Endometrial microvascular endothelial cells (primary cell): ENCODE measurements around the gene MMP17. TPM values are rescaled to one million over a fixed set of nuclear protein-coding genes. Genes with fewer than 3 reads are reported as not detected.

ENCODE experiments used
- in situ Hi-C: cut with HindIII; loops from 2 replicates; pipeline ENCODE4 v1.10.0; 2017; ENCODE audit warnings: low sequenced_read_pairs, low pct_unique_long_range_greater_than_20kb; ENCODE audit errors: inconsistent ontology term
- total RNA-seq: library from RNA; depleted of rRNA; stranded (reverse); fragments of >200 nt; gene quantifications from one replicate; pipeline ENCODE4 v1.2.3, GENCODE V29; 2015; ENCODE audit errors: inconsistent ontology term

Gene MMP17
- total RNA-seq, 1 donor from 2014 or later: 19.7 TPM

DNA sequence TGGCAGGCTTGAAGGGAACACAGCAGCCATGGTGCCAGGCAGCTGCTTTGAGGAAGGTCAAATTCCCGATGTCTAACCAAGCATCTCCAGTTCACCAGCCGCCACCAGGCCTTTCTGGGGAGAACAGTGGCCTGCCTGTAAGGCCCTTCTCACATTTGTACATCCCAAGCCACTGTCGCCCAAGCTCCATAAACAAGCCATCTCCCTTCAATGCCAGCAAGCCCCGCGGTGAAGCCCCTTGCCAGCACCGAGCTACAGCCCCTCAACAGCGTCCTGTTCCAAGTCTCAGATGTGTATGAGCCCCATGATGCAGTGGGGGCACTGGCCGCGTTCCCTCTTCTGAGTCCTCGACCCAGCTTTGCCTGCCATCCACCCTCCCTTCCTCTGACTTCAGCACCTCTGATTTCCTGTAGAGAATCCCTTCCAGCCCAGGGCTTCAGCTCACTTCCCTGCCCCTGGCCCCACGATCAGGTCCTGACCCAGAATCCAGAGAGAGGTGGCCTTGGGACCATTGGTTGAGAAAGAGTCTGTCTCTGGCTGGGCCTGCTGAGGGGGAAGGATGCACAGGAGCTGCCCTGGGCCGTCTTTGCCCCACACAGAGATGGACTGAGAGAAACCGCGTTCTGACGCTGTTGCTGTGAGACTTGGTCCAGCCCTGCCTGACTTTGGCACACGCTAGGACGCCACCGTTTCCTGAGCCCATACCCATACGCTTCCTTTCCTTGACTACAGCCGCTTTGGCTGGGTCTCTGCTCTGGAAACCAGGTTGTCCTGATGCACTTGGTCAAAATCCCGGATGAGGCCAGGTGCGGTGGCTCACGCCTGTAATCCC, 1.9 kb upstream of the MMP17 start:
- in situ Hi-C loops: no loop called here

DNA sequence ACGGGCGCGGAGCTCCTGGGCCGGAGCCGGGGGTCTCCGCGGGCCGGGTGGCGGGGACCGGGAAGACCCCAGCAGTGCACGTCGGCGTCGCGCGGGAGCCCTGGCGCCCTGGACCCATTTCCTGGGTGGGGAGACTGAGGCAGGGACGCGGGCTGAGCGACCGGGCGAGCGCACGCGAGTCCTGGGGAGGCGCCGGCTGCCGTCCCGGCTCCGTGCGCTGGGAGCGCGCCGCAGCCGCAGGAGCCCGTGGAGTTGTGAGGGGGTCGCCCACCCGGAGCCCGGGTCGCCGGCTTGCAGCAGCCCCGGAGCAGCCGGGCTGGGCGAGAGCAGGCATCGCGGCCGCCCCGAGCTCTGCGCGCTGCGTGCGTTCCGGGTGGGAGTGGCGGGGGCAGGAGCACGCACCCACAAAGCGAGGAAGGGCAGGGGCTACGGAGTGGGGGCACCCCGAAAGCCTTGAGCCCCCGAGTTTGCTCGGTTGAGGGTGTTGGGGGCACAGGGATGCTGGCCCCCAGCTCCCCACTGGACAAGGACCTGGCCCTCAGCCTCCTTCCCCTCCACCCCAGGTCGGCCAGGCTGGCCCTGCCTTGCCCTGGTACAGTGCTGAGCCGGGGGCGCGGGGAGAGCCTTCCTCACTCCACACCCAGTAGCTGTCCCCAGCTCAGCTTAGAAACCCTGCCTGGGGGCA, 620 bp downstream of the MMP17 start:
- in situ Hi-C loops: no loop called here

GRCh38 chr12:131829356-131829747, 1.2 kb downstream of the MMP17 start:
- in situ Hi-C loops: no loop called here

GRCh38 chr12:131829791-131830334, 1.7 kb downstream of the MMP17 start:
- in situ Hi-C loops: no loop called here

GRCh38 chr12:131830335-131830913, 2.2 kb downstream of the MMP17 start:
- in situ Hi-C loops: no loop called here

DNA sequence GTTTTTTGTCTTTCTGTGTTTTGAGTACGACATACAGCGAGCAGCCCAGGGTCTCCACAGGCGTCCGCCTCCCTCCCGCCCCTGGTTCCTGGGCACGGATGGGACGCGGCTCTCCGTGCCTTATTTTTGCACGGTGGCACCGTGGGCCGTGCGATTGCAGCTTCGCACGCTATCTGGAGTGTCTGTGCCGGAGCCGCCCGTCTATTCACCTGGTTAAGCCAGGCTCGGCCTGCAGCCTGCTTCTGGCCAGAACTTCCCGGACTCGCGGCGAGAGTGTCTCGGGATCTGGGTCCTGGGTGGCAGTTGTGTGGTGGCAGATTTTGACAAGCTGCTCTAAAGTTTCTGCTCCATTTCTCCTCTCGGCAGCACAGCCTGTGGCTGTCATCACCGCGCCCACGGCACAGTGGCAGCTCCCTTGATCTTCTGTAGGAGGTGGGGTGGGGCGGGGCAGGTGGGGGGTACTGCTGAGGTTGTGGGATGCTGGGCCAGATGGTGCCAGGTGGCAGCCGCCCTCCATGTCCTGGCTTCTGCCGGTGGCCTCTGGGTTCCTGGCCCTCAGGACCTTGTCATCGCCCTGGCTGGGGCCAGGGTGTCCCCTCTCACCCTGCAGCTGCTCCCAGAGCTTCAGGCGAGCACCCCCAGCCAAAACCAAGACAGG, 2.9 kb downstream of the MMP17 start:
- in situ Hi-C loops: no loop called here

DNA sequence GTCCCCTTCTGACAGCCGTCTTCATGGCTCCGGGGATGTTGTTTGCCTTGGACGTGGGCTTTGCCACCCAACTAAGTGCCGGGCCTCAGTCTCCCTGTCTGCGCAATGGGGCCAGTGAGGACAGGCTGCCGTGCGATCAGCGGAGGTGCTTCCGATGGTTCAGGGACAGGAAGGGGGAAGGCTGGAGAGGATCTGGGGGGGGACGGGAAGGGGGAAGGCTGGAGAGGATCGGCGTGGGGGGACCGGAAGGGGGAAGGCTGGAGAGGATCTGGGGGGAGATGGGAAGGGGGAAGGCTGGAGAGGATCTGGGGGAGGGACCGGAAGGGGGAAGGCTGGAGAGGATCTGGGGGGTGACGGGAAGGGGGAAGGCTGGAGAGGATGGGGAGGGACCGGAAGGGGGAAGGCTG, 3.4 kb downstream of the MMP17 start:
- in situ Hi-C loops: no loop called here

- in situ Hi-C loops: no loop called here
Observed at GRCh38 chr12:131832321-131833231, 4.4 kb downstream of the MMP17 start.

GRCh38 chr12:131833288-131833895, 5.2 kb downstream of the MMP17 start:
- in situ Hi-C loops: no loop called here

GRCh38 chr12:131833896-131834641, 5.9 kb downstream of the MMP17 start:
- in situ Hi-C loops: no loop called here

DNA sequence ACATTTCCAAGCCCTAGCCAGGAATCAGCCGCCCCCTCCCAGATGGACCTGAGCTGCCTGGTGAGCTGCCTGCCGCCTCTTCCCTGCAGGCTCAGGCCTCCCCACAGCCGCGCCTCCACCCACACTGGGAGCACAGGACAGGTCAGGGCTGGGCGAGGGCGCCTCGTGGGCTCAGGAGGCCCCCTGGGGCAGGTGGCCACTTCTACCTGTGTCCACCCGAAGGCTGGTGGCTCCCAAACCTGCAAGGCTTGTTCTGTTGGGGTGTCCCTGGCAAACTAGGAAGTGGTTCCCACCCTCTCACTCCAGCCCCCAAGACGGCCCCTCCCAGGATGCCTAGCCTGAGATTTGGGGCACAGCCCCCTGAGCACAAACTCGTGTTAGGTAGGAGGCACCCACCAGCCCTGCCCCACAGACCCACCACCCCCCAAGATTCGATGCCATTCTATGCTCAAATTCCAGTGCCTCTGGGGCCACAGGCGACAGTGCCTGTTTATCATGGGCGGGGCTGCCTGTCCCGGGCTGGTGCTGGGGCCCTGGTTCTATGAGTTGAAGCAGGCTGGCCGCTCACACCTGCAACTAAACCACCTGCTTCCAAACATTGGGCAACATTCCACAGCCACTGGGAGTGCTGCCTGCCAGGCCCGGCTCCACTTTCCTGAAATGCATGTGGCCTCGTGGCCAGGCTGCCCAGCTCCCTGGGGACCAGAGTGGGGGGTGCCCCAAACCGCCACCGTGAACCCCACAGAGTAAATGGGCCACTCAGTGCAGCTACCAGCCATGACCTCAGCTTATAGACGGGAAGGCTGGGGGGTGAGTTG, 6.8 kb downstream of the MMP17 start:
- in situ Hi-C loops: no loop called here

DNA sequence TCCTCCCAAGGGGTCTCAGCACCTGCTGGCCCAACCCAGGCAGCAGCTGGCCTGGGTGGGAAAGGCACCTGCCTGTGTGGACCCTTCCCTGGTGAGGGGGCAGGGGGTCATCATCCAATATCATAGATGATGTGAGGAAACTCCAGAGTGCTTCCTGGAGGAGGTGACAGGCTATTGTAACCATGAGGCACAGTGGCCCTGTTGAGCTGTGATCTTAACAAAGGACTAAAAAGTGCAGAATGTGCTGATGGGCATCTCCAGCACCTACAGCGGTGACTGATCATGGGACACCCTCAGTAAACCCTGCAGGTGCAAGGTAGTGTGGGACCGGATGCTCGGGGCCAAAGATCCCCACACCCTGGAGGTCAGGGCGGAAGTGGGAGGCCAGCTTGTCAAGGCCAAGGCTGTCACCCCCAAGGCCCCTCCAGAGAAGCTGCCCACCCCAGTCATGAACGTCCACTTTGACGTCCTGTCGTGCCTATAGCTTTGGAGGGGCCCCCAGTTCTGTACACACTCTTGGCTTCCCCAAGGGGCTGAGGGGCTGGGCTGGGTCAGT, 7.5 kb downstream of the MMP17 start:
- in situ Hi-C loops: no loop called here

- in situ Hi-C loops: no loop called here
Observed at GRCh38 chr12:131836193-131836592, 8.0 kb downstream of the MMP17 start.

DNA sequence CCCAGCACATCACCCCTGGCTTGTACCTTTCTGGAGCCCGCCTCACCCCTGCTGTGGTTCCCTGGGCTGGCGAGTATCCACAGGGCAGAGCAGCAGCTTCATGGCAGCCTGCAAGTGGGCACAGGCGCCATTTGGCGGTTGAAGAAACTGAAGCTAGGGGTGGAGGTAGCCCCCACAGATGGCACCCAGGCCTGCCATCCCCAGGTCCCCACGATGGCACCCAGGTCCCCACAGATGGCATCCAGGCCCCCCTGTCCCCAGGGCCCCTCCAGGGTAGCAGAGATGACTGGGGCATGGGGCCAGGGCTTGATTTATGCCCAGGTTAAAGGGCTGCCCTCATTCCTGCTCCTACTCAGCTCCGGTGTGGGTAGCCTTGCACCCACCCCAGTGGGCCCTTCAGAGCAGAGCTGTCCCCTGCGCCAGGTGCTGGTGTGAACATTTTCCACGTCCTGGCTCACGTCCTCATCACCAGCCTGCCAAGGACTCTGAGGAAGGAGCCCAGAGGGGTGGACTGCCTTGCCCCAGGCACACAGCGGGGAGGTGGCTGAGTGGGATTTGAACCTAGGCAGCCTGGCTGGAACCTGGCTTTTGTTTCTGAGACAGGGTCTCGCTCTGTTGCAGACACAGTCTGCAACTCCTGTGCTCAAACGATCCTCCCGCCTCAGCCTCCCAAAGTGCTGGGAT, 8.7 kb downstream of the MMP17 start:
- in situ Hi-C loops: no loop called here

GRCh38 chr12:131840643-131841416, 12.6 kb downstream of the MMP17 start:
- in situ Hi-C loops: no loop called here
